Immature natural killer cell (primary cell): ENCODE results near the gene CPOX. TPM values are rescaled to one million over a fixed set of nuclear protein-coding genes. Genes with fewer than 3 reads are reported as not detected.
"Not testable (repeated sequence)": the region's sequence is repeated elsewhere in the genome, so short reads cannot be mapped to it uniquely, and the experiment has no call there.

Experiments used
- DNase-seq, 3 donors: peaks; one replicate each; pipeline ENCODE4 v3.0.0; 2022; ENCODE audit warnings: mixed read lengths in 1 of 3
- H3K27ac Mint-ChIP-seq, 6 donors: one replicate each; pipeline ENCODE4 v1.8.0; 2020; ENCODE audit warnings: mixed read lengths in 6 of 6, mild to moderate bottlenecking in 5 of 6, inconsistent platforms in 4 of 6, moderate library complexity in 3 of 6
- H3K27me3 Mint-ChIP-seq, 3 donors: one replicate each; pipeline ENCODE4 v1.8.0; 2020 to 2021; ENCODE audit warnings: low read depth in 3 of 3, mild to moderate bottlenecking in 3 of 3, mixed read lengths in 3 of 3, moderate library complexity in 3 of 3, inconsistent platforms in 1 of 3
- H3K36me3 Mint-ChIP-seq, 3 donors: one replicate each; pipeline ENCODE4 v1.8.0; 2020; ENCODE audit warnings: mixed read lengths in 3 of 3, inconsistent platforms in 2 of 3, mild to moderate bottlenecking in 2 of 3
- H3K4me1 Mint-ChIP-seq, 2 donors: one replicate each; pipeline ENCODE4 v1.8.0; 2020; ENCODE audit warnings: inconsistent platforms in 2 of 2, mild to moderate bottlenecking in 2 of 2, mixed read lengths in 2 of 2, moderate library complexity in 1 of 2
- H3K4me3 Mint-ChIP-seq, 5 donors: one replicate each; pipeline ENCODE4 v1.8.0; 2020; ENCODE audit warnings: mild to moderate bottlenecking in 5 of 5, mixed read lengths in 5 of 5, inconsistent platforms in 3 of 5, moderate library complexity in 3 of 5
- H3K9me3 Mint-ChIP-seq, 6 donors: one replicate each; pipeline ENCODE4 v1.8.0; 2020; ENCODE audit warnings: mild to moderate bottlenecking in 6 of 6, mixed read lengths in 6 of 6, inconsistent platforms in 4 of 6, moderate library complexity in 3 of 6
- polyA plus RNA-seq, 3 donors: library from polyadenylated mRNA; unstranded; fragments of 300-500 nt; fragmentation: Illumina TruSeq; gene quantifications; one replicate each; pipeline ENCODE4 v1.2.3, GENCODE V29; 2021

The CPOX gene
- polyA plus RNA-seq, 3 donors from 2014 or later, result 2.4 to 4.4 TPM; not detected in 1

GRCh38 chr3:98564282-98565005 lies 29.0 kb downstream of the CPOX start:
- no peaks in the 10 kb centered on the region for H3K9me3 Mint-ChIP-seq
- DNase-seq, result peak; percentile 60 to 69 (median 64)
- H3K36me3 Mint-ChIP-seq, result no peaks in the 10 kb centered on the region
- peaks cover 74 to 88% of the 10 kb centered on the region in 2 donors for H3K4me1 Mint-ChIP-seq
- peak overlapping the region; percentile 86 to 97 (median 92) for H3K27ac Mint-ChIP-seq
- peak overlapping the region; percentile 43 to 65 (median 62) for H3K4me3 Mint-ChIP-seq
- peaks cover 2 to 14% (median 5%) of the 10 kb centered on the region in 3 donors for H3K27me3 Mint-ChIP-seq

GRCh38 chr3:98563661-98564281 lies 29.6 kb downstream of the CPOX start:
- Mint-ChIP-seq H3K36me3 (no peaks in the 10 kb centered on the region), H3K9me3 (no peaks in the 10 kb centered on the region), H3K27me3 (peaks cover 2 to 16% (median 5%) of the 10 kb centered on the region in 3 donors), H3K27ac (peak overlapping the region; percentile 86 to 97 (median 92)), H3K4me3 (peak overlapping the region; percentile 43 to 66 (median 62)), H3K4me1 (peaks cover 68 to 82% of the 10 kb centered on the region in 2 donors)
- peak; percentile 54 to 59 (median 56) for DNase-seq

GRCh38 chr3:98561727-98562521 lies 31.5 kb downstream of the CPOX start:
- Mint-ChIP-seq H3K27me3 (peaks cover 4 to 18% (median 5%) of the 10 kb centered on the region in 3 donors), H3K9me3 (no peaks in the 10 kb centered on the region), H3K27ac (peak overlapping the region; percentile 60 to 90 (median 86)), H3K4me3 (peak overlapping the region in 3 of 5 donors; percentile 25 to 65 (median 62)), H3K36me3 (no peaks in the 10 kb centered on the region), H3K4me1 (peaks cover 62 to 78% of the 10 kb centered on the region in 2 donors)
- peak in 1 of 3 donors; percentile 28 for DNase-seq

- DNase-seq, result no peak
- Mint-ChIP-seq H3K27me3 (peaks cover 4 to 21% (median 5%) of the 10 kb centered on the region in 3 donors), H3K9me3 (no peaks in the 10 kb centered on the region), H3K27ac (peak overlapping the region in 2 of 6 donors; percentile 34 to 37), H3K36me3 (no peaks in the 10 kb centered on the region), H3K4me1 (peaks cover 61 to 77% of the 10 kb centered on the region in 2 donors), H3K4me3 (no peak overlapping the region)
These were observed 32.5 kb downstream of the CPOX start for GRCh38 chr3:98560911-98561310.

- DNase-seq, result not testable (repeated sequence)
- peak overlapping the region in 1 of 6 donors; percentile 22 for H3K27ac Mint-ChIP-seq
These were observed 33.6 kb downstream of the CPOX start for GRCh38 chr3:98559769-98560168.

GRCh38 chr3:98558100-98558827 lies 35.1 kb downstream of the CPOX start:
- Mint-ChIP-seq H3K4me1 (peaks cover 45 to 64% of the 10 kb centered on the region in 2 donors), H3K4me3 (no peak overlapping the region), H3K9me3 (no peaks in the 10 kb centered on the region), H3K27ac (no peak overlapping the region), H3K27me3 (peaks cover 0 to 9% (median 8%) of the 10 kb centered on the region in 3 donors), H3K36me3 (no peaks in the 10 kb centered on the region)
- DNase-seq, result no peak

More at GRCh38 chr3:98559769-98560168, 33.6 kb downstream of the CPOX start:
- peaks cover 53 to 66% of the 10 kb centered on the region in 2 donors for H3K4me1 Mint-ChIP-seq
- not testable (repeated sequence) for H3K4me3 Mint-ChIP-seq, H3K36me3 Mint-ChIP-seq, H3K9me3 Mint-ChIP-seq
- peaks cover 4 to 22% (median 9%) of the 10 kb centered on the region in 3 donors for H3K27me3 Mint-ChIP-seq

- peak overlapping the region in 3 of 5 donors; percentile 18 to 45 (median 24) for H3K4me3 Mint-ChIP-seq
- DNase-seq, result no peak
- H3K36me3 Mint-ChIP-seq, result no peaks in the 10 kb centered on the region
- no peaks in the 10 kb centered on the region for H3K9me3 Mint-ChIP-seq
- peaks cover 47 to 64% of the 10 kb centered on the region in 2 donors for H3K4me1 Mint-ChIP-seq
- H3K27ac Mint-ChIP-seq, result peak overlapping the region in 5 of 6 donors; percentile 41 to 80 (median 72)
- H3K27me3 Mint-ChIP-seq, result peaks cover 0 to 9% (median 8%) of the 10 kb centered on the region in 3 donors
These were observed 35.9 kb downstream of the CPOX start for GRCh38 chr3:98557324-98558010.

GRCh38 chr3:98556164-98557130 lies 37.0 kb downstream of the CPOX start:
- no peak for DNase-seq
- no peaks in the 10 kb centered on the region for H3K36me3 Mint-ChIP-seq
- H3K27me3 Mint-ChIP-seq, result peaks cover 0 to 11% (median 8%) of the 10 kb centered on the region in 3 donors
- H3K4me3 Mint-ChIP-seq, result no peak overlapping the region
- H3K27ac Mint-ChIP-seq, result peak overlapping the region in 3 of 6 donors; percentile 7 to 42 (median 39)
- H3K4me1 Mint-ChIP-seq, result peaks cover 51 to 64% of the 10 kb centered on the region in 2 donors
- no peaks in the 10 kb centered on the region for H3K9me3 Mint-ChIP-seq

GRCh38 chr3:98555025-98555379 lies 38.4 kb downstream of the CPOX start:
- H3K27me3 Mint-ChIP-seq, result peaks cover 0 to 11% (median 8%) of the 10 kb centered on the region in 3 donors
- H3K27ac Mint-ChIP-seq, result no peak overlapping the region
- H3K9me3 Mint-ChIP-seq, result no peaks in the 10 kb centered on the region
- H3K4me1 Mint-ChIP-seq, result peaks cover 55 to 66% of the 10 kb centered on the region in 2 donors
- H3K4me3 Mint-ChIP-seq, result no peak overlapping the region
- DNase-seq, result no peak
- H3K36me3 Mint-ChIP-seq, result no peaks in the 10 kb centered on the region

GRCh38 chr3:98554580-98554979 lies 38.8 kb downstream of the CPOX start:
- DNase-seq, result no peak
- no peak overlapping the region for H3K4me3 Mint-ChIP-seq
- H3K27me3 Mint-ChIP-seq, result peaks cover 0 to 11% (median 8%) of the 10 kb centered on the region in 3 donors
- no peak overlapping the region for H3K27ac Mint-ChIP-seq
- H3K9me3 Mint-ChIP-seq, result no peaks in the 10 kb centered on the region
- H3K4me1 Mint-ChIP-seq, result peaks cover 60 to 69% of the 10 kb centered on the region in 2 donors
- no peaks in the 10 kb centered on the region for H3K36me3 Mint-ChIP-seq

GRCh38 chr3:98553753-98554152 lies 39.7 kb downstream of the CPOX start:
- Mint-ChIP-seq H3K36me3 (no peaks in the 10 kb centered on the region), H3K4me1 (peaks cover 68 to 77% of the 10 kb centered on the region in 2 donors), H3K27me3 (peaks cover 0 to 9% (median 8%) of the 10 kb centered on the region in 3 donors), H3K9me3 (no peaks in the 10 kb centered on the region), H3K4me3 (no peak overlapping the region), H3K27ac (no peak overlapping the region)
- DNase-seq, result no peak
